HG03139 (cell line): ENCODE results near the gene PHC3.
"Not testable (repeated sequence)": the region's sequence is repeated elsewhere in the genome, so short reads cannot be mapped to it uniquely, and the experiment has no call there.

Source experiments
- ATAC-seq: cut with Tn5 transposase; IDR thresholded peaks from one replicate; pipeline ENCODE4 v1.9.1; 2021; ENCODE audit not compliant: unreplicated experiment

PHC3 gene

DNA sequence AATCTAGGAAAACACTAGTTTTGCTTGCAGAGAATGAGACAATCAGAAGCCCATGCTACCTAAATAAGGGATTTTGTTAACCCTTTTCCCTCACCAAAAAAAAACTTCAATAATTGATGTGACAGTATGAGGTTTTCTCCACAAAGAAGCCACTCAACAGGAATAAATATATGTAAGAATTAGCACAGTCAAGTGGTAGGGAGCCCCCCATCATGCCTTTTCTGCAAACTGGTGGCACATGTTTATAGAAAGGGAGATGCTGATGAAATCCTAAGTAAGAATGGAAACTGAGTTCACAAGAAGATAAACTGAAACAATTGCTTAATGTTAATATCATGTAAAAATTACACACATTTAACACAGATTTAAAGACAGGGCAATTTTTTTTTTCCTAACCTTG lies 51.0 kb downstream of the PHC3 start:
- ATAC-seq: no peak

DNA sequence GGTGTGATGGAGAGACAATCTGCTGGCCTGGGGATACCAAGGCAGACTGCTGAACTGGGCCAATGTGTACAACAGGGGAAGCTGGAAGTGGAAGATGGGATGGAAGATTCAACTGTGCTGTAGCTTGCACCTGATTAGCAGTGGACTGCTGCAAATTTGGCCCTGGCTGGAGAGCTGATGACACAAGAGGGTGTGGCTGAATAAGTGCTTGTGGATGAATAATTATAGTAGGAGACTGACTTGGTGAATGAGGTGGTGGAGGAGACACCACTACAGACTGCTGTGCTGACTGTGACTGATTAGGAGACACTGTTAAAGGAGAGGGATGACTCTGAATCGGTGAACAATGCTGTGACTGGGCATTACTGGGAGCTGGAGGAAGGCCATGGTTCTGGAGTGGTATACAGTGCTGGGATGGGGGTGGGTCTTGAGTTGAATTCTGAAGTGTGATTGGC lies 52.5 kb downstream of the PHC3 start:
- ATAC-seq: peak; percentile 44

DNA sequence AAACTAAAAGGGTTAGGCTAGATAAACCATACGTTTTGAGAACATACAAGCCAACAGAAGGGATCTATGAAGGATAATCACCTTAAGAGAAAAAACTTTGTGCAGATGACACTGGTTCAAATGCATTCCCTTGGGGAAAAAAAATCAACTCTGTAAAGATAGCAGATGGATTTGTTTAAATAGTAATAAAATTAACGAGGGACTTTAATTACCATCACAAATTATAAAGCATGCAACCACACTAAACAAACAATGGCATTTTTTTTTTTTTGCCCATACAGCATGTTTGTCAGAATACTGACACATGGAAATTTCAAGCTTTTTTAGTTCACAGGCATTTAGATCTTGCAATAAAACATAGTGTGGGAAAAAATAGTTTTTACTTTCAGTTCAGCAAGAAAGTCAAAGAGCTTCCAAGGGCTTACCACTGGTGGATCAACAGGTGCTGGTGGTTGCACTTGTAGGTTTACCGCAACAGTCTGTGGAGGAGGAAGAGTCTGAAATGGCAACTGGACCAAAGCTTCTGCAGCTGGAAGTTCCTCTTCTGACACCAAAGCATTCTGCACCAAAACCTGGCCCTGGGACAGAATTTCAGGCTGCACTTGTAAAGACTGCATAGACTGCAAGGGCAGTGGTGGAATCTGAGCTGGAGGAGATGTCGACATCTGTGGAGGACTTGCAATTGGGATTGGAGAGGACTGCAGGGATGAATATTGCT lies 53.1 kb downstream of the PHC3 start:
- peak; percentile 88 for ATAC-seq

DNA sequence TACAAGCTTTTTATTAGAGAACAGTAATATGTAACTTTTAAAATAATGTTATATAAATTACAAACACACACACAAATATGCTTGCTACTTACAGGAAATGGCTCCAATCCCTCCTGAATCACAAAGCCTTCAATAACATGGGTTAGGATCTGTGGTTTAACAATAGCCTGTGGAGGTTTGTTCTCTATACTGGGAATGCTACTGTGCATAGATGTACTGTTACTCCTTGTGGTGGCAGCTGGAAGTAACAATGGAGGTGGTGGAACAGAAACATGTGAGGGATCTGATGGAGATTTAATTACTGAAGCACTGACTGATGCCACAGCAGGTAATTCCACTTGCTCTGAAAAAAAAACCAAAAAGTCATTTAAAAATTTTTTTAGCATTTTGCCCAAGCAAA lies 64.4 kb downstream of the PHC3 start:
- ATAC-seq: no peak

DNA sequence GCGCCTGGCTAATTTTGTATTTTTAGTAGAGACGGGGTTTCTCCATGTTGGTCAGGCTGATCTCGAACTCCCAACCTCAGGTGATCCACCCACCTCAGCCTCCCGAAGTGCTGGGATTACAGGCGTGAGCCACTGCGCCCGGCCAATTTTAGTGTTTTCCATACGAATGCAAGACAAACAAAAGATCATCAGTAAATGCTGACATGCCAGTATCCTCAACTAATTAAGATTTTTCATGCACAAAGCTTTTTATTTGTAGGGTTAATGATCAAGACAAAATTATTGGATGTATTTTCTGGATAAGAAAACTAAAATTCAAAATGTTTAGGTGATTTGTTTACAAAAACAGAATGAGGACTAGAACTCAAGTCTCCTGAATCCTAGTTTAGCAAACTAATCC lies 67.4 kb downstream of the PHC3 start:
- ATAC-seq: not testable (repeated sequence)

DNA sequence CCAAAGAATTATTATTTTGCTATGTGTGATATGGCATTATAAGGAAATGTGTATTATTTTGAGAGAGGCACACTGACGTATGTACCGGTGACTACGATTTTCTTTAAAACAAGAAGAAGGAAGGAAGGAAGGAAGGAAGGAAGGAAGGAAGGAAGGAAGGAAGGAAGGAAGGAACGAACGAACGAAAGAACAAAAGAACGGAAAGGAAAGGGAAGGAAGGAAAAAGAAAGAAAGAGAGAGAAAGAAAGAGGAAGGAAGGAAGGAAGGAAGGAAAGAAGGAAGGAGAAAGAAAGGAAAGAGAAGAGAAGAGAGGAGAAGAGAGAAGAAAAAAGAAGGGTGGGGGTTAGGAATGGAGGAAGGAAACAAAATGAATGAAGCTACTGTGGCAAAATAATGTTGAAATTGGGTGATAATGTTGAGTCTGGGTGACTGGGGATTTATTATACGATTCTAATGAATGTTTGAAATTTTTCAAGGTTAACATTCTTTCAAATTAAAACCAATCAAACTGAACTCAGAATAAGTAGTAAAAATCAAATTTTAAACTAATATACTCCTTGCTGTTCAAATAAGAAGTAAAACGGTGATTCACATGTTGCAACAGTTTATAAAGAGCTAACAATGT lies 70.3 kb downstream of the PHC3 start:
- no peak for ATAC-seq

DNA sequence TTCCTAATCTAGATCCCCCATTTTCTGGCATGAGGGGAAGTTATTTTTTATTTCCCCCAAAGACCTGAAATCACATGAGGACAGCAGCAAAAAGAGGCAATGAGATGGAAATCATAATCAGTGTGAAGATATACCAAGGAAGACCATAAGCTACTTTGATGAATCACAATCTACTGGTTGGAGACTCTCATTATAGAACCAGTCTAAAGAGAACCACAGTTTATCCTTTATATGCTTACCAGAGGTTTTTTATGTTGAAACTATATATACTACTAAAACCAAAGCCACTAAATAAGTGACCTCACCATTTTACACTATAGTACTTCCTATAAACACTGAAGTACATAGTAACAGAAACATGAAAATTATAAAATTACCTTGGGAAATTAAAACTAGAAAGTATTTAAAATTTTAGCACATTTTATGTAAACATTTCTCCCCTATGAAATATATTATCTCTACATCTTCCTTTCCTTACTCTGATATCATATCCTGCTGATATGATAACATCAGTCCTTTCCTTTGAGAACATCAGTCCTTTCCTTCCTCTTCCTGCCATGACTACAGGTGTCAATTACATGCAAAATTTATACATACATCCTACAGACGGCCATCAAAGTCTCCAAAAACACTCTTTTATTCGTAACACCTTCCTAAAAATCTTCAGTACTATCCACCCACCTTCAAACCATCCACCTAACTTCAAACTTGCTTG lies 71.8 kb downstream of the PHC3 start:
- ATAC-seq: no peak

DNA sequence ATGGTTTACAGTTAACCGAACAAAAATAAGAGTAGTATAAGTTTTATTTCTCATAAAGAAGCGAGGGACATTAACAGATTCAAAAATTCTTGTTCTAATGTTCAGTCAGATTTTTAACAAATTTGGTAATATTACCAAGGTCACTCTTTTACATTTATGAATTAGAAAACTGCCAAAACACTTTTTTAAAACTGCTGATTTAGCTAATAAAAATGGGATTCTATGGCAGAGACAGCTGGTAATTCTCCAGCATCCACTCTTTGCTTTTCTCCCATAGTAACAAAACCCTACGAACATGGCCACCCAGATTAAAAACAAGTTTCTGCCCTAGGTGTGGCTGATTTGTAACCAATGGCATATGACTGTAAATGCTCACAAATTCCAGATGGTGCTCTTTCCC lies 72.6 kb downstream of the PHC3 start:
- ATAC-seq: no peak

DNA sequence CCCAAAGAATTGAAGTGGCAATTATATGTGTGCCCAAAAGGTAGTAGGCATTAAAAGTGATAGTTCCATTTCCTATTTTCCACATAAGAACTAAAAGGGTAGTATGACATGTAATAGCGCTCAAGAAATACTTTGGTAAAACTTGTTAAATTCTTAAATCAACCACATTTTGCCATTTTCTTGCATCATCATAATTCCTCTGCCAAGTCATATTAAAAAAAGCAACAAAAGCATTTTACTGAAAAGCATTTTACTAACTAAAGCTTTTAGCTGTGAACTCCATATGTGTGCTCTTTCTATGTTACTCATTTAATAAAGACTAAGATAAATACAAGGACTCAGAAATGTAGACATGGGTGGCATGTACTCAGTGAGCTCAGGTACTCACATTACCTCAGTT lies 73.6 kb downstream of the PHC3 start:
- no peak for ATAC-seq

DNA sequence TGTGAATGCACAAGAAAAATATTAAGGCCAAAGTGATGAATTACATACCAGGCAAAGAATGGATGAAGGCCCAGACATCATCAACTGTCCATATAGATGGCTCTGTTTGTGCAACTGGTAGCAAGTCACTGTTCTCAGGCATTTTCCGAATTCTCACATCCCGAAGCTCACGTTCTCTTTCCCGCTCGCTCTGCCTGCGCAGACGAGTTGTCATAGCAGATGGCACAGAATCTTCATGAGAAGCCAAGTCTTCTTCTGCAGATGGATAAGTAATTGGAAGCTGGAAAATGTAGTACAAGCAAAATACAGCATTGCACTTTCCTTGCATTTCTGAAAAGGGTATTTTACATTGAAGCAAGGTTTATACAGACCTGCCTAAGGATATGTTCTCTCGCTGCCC lies 79.1 kb downstream of the PHC3 start:
- no peak for ATAC-seq

DNA sequence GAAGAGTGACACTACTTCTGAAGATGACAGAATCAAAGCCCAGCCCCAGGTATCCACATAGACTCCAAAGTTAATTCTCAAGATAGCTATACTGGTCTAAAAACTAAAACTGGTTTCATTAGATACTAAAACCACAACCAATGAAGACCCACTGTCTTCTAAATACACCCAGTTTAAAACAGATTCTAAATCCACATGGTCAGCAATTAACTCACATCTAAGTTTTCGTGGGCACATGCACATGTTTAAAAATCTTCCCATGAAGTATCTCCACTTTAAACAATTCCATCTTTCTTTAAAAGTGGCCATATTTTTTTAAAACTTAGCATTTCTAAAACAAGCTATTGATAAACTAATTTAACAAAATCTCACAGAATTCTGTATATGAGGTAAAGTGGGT lies 80.6 kb downstream of the PHC3 start:
- no peak for ATAC-seq

DNA sequence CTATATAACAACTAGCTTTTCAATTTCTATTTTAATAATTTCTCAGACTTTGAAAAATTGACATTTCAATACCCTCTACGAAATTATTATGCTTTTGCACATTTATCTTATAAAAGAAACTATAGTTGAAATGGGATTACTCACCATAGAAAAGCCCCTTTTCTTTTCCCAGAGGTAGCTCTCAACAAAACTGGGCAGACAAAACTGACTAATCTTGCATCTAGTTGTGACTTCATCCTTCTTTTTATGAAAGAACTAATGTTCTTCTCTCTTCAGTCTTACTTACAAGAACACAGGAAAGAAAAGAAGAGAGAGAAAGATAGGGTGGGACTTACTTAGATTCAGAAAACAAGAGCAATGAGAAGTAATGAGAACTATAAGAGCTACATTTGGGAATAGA lies 82.8 kb downstream of the PHC3 start:
- ATAC-seq: no peak

DNA sequence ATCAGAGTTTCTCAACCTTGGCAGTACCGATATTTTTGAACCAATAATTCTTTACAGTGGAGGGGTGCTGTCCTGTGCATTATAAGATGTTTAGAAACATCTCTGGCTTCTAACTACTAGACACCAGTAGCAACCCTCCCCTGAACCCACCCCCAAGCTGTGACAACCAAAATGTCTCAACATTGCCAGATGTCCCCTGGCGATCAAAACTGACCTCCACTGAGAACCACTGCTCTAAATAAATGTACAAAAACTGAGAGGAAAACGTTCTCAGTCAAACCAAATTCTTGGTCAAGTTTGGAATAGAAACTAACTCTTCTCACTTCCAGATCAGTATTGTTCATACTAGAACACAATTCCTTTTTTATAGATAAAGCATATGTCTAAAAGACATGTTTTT lies 85.2 kb downstream of the PHC3 start:
- no peak for ATAC-seq

DNA sequence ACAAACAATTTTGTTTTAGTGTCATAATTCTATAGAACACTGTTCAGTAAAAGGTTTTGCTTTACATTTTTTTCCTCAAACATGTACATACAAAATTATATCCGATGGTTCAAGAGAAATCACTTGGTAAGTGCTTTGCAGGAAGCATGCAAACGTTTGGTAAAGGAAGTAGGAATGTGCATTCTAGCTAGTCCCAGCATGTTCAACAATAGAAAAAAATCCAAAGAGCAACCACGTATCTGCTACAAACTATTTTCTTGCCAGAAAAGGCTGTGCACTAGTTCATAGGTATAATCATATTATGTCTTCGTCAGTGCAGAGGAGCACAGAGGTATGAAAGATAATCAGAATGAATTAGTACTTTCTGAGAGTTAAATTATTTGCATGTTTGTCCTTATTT lies 85.8 kb downstream of the PHC3 start:
- ATAC-seq: no peak

DNA sequence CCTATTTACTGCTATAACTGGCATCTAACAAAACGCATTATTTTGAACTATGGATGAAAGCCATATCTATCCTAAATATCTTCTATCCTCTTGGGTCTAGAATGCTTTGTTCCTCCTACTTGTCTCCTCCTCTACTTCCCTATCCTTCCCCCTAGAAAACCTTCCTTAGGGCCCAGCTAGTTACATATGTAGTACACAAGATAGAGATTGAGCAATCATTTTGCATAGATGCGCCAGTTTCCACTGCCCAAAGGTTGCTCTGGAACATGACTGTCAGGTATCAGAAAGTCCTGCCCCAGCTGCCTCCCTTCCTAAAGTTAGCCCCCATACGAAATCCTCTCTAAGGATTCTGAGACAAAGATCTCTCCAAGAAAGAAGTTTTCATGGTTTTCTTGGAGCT lies 88.6 kb downstream of the PHC3 start:
- no peak for ATAC-seq

DNA sequence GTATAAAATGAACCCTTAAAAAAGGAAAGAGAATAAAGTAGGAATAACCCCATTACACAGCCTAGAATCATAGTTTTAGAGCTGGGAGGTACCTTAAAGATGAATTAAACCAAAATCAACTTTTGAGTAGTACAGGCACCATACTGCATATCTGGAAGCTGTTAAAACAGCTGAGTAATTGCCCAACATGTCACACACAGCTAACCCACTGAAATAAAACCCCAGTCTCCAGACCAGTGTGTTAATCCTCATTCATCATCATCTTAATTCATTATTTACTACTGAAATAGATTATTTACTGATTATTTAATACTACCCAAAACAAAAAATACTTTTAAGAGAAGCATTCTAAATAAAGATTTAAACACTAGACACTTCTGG lies 90.9 kb downstream of the PHC3 start:
- no peak for ATAC-seq

DNA sequence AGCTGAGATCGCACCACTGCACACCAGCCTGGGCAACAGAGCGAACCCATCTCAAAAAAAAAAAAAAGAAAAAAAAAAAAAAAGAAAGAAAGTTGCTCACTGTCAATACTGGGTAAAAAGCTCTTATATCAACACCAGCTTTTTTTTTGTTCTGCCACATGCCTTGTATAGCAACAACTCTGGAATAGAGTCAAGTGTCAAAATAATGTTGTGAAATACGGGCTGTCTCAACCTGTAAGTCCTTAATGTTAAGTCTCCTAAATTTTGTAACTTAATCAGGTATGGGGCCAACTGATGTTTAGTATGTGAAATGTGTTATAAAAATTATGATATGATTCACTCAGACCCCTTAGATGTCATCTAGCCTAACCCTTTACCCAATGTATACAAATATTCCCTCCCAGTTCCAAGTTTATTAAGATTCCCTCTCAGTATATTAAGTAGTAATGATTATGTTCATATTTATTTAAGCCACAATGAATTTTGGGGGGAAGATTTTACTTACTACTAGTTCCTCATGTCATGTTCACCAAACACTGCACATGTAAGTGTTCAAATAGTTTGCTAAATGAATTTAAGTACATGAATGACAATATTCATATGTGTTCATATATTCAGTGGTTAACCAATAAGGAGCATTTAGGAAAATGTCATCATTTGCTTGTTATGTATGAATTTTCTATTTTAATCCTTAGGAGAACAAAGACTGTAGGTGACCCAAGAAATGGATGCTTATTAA lies 91.5 kb downstream of the PHC3 start:
- no peak for ATAC-seq

DNA sequence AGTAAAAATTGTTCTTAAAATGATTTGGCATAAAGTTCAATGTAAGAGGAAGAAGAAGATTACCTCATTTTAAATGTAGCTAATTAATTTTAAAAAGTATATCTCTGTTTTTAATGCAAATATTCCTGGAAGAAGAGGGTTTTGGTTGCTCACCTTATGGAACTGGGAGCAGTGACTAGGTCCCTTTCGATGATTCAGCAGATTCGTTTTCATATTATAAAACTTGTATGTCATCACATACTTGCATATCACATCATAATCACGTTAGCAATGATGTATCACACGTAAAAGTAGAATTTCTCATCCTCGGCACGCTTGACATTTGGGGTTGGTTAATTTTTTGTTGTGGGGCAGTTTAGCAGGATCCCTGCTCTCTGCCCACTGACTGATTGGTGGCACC lies 96.1 kb downstream of the PHC3 start:
- no peak for ATAC-seq

DNA sequence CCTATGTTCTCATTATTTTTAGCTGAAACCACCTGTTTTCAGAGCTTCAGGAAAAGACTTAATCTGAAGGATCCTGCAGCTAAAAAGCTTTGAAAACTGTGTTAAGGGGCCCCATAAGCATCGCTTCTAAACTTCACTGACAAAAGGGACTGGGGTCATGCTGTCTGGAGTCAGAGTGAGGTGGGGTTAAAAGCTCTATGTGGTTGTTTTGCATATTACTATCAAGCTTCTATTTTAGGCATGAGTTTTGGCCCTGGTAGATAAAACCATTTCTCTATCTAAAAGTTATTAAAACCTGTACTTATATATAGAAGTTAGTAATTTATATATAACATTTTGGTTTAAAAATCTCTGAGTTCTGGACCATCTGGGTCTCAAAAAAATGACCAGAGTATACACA lies 98.2 kb downstream of the PHC3 start:
- ATAC-seq: no peak

DNA sequence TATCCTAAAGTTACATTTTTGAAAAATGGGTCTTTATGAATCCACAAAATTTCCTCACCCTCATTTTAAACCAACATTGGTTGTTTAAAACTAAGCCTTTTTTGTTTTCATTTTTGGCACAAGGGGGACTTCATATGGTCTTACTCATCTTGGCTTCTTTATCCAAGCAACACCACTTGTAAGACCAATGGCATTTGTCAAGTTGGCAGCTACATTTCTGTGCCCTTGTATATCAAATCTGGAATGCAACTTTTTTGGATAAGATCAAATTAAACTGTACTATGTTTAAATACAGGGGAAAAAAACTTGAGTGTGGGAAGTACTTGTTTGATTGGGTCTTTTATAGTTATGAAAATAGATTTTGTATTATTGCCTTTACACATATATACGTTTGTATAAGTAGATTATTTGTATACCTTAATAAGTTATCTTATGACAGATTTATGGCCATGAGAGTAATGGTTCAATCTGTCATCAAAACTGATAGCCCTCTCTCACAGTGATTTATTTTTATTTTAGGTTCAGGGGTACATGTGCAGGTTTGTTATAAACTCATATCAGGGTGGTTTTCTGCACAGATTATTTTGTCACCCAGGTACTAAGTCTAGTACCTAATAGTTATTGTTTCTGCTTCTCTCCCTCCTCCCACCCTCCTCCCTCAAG lies 100.3 kb downstream of the PHC3 start:
- ATAC-seq: no peak

DNA sequence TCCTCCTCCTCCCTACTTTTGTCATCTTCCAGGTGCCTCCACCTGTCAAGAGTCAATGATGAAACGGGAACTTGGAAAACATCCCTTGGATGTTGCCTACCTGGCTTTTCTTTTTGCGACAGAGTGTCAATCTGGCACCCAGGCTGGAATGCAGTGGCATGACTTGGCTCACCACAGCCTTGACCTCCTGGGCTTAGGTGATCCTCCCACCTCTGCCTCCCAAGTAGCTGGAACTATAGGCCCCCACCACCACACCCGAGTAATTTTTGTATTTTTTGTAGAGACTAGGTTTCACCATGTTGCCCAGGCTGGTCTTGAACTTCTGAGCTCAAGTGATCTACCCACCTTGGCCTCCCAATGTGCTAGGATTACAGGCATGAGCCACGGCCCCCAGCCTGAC lies 100.9 kb downstream of the PHC3 start:
- no peak for ATAC-seq
